ENCODE measurements around the gene BCAS3. TPM values are rescaled to one million over a fixed set of nuclear protein-coding genes. Genes with fewer than 3 reads are reported as not detected.

The BCAS3 gene
- total RNA-seq, 1 donor from 2014 or later, result 29.6 TPM

GRCh38 chr17:61253362-61253761 lies 575.7 kb downstream of the BCAS3 start:
- no peak for DNase-seq
- Histone ChIP-seq H3K9me3 (no peaks in the 10 kb centered on the region), H3K4me1 (peaks cover 68% of the 10 kb centered on the region), H3K36me3 (no peaks in the 10 kb centered on the region), H3K27ac (peak overlapping the region; percentile 77), H3K4me3 (no peak overlapping the region), H3K27me3 (ENCODE audit: low read depth) (no peaks in the 10 kb centered on the region)
- ATAC-seq, result no peak
- no peak for TF ChIP-seq CTCF (IDR thresholded peaks at IDR 0.05)
- intact Hi-C loops (cut with DNase I), result no loop called here

GRCh38 chr17:61253937-61254574 lies 576.4 kb downstream of the BCAS3 start:
- H3K36me3 ChIP-seq, result no peaks in the 10 kb centered on the region
- DNase-seq (no peak), ATAC-seq (no peak)
- no peaks in the 10 kb centered on the region for H3K9me3 ChIP-seq
- H3K4me1 ChIP-seq, result peaks cover 63% of the 10 kb centered on the region
- H3K4me3 ChIP-seq, result no peak overlapping the region
- no peaks in the 10 kb centered on the region for H3K27me3 ChIP-seq (ENCODE audit: low read depth)
- no peak for TF ChIP-seq CTCF (IDR thresholded peaks at IDR 0.05)
- intact Hi-C loops (cut with DNase I), result no loop called here
- peak overlapping the region; percentile 77 for H3K27ac ChIP-seq

- Histone ChIP-seq H3K36me3 (no peaks in the 10 kb centered on the region), H3K27ac (peak overlapping the region; percentile 77), H3K27me3 (ENCODE audit: low read depth) (no peaks in the 10 kb centered on the region), H3K4me3 (no peak overlapping the region), H3K9me3 (no peaks in the 10 kb centered on the region), H3K4me1 (peaks cover 54% of the 10 kb centered on the region)
- ATAC-seq (no peak), DNase-seq (no peak)
- no peak for TF ChIP-seq CTCF (IDR thresholded peaks at IDR 0.05)
- intact Hi-C loops (cut with DNase I), result no loop called here
Observed at GRCh38 chr17:61254904-61255303, 577.3 kb downstream of the BCAS3 start.

GRCh38 chr17:61255647-61256046 lies 578.0 kb downstream of the BCAS3 start:
- Histone ChIP-seq H3K27me3 (ENCODE audit: low read depth) (no peaks in the 10 kb centered on the region), H3K36me3 (no peaks in the 10 kb centered on the region), H3K4me1 (peaks cover 47% of the 10 kb centered on the region), H3K27ac (peak overlapping the region; percentile 77), H3K4me3 (no peak overlapping the region), H3K9me3 (no peaks in the 10 kb centered on the region)
- ATAC-seq (no peak), DNase-seq (no peak)
- intact Hi-C loops (cut with DNase I), result no loop called here
- TF ChIP-seq CTCF (IDR thresholded peaks at IDR 0.05), result no peak

GRCh38 chr17:61259360-61259759 lies 581.7 kb downstream of the BCAS3 start:
- no peak for TF ChIP-seq CTCF (IDR thresholded peaks at IDR 0.05)
- Histone ChIP-seq H3K36me3 (no peaks in the 10 kb centered on the region), H3K4me3 (no peak overlapping the region), H3K27me3 (ENCODE audit: low read depth) (no peaks in the 10 kb centered on the region), H3K4me1 (peaks cover 12% of the 10 kb centered on the region), H3K9me3 (no peaks in the 10 kb centered on the region), H3K27ac (peak overlapping the region; percentile 61)
- no peak for ATAC-seq
- intact Hi-C loops (cut with DNase I), result no loop called here
- no peak for DNase-seq
